Measurements from ENCODE around the gene OSBP2. TPM values are rescaled to one million over a fixed set of nuclear protein-coding genes. Genes with fewer than 3 reads are reported as not detected.

Gene OSBP2
- total and polyA plus RNA-seq, 10 of the 15 experiments (the other 5 are each of a cell fraction or from before 2014, with no cell fraction given) = 0.11 to 7.7 (median 3.6) TPM

- DNase-seq (ENCODE audit: low read depth, low spot score) = no peak
- ChIA-PET POLR2A (no interaction called here), RAD21 (ENCODE audit: unreplicated experiment) (interaction anchor here (1.0 kb wide), 1 partner anchor 10 kb away, joined by 3 read pairs; no protein-coding TSS in a partner anchor), SMC1A (ENCODE audit: uncharacterized antibody, unreplicated experiment) (no interaction called here), CTCF (interaction anchor here (1.0 kb wide), 1 partner anchor 134 kb away, joined by 3 read pairs; no protein-coding TSS in a partner anchor)
- no peaks in the 10 kb centered on the region for H3K27me3 ChIP-seq (replicated peaks in 1 of 2; ENCODE audit: control insufficient read depth in 2 of 2, insufficient read depth in 2 of 2, low read length in 1 of 2)
- no peak overlapping the region for H3K9ac ChIP-seq (ENCODE audit: control insufficient read depth, insufficient read depth, low read length)
- no peaks in the 10 kb centered on the region for H3K4me1 ChIP-seq (ENCODE audit: control insufficient read depth, insufficient read depth, low read length)
- no peaks in the 10 kb centered on the region for H3K36me3 ChIP-seq (ENCODE audit: control insufficient read depth in 2 of 2, insufficient read depth in 2 of 2, low read length in 1 of 2)
- ATAC-seq = no peak
- no peak overlapping the region for H3K27ac ChIP-seq (ENCODE audit: control insufficient read depth, insufficient read depth)
- H3K4me2 ChIP-seq (ENCODE audit: control insufficient read depth, insufficient read depth) = no peak overlapping the region
- H3K4me3 ChIP-seq = no peak overlapping the region
- FAIRE-seq = no peak
- H3K79me2 ChIP-seq (ENCODE audit: control insufficient read depth, insufficient read depth, low read length) = no peaks in the 10 kb centered on the region
- no peaks in the 10 kb centered on the region for H3K9me3 ChIP-seq (replicated peaks; ENCODE audit: control insufficient read depth, insufficient read depth, low read length)
- in situ Hi-C loops (cut with MboI) = no loop called here
- no TSS peak for BruUV-seq (replicated peaks)
- whole genome bisulfite sequencing (ENCODE audit: insufficient coverage, insufficient replicate concordance, low lambda C conversion rate, missing lambda C conversion rate) = 38% methylated on average over 1 of the region's 2 CpGs
- H4K20me1 ChIP-seq (ENCODE audit: control insufficient read depth, insufficient read depth) = no peaks in the 10 kb centered on the region
- intact Hi-C loops (cut with micrococcal nuclease; ENCODE audit: unreplicated experiment) = no loop called here
- H2AFZ ChIP-seq (ENCODE audit: control insufficient read depth, low read depth, low read length) = no peak overlapping the region
- no peak for TF ChIP-seq ATF7 (IDR thresholded peaks at IDR 0.05; ENCODE audit: low read depth)
- TF ChIP-seq STAT1 (conservative IDR thresholded peaks at IDR 0.05) = no peak
- no peak for TF ChIP-seq CREM (IDR thresholded peaks at IDR 0.05; ENCODE audit: low read depth)
- TF ChIP-seq BACH1 (IDR thresholded peaks at IDR 0.05; ENCODE audit: borderline replicate concordance) = no peak
- no peak for TF ChIP-seq SIX5 (IDR thresholded peaks at IDR 0.05; ENCODE audit: low read depth, low read length, severe bottlenecking)
- no peak for TF ChIP-seq FOXK2 (IDR thresholded peaks at IDR 0.05)
- no peak for TF ChIP-seq NKRF (conservative IDR thresholded peaks at IDR 0.05)
- no peak for TF ChIP-seq PAX8 (IDR thresholded peaks at IDR 0.05)
- TF ChIP-seq ZNF687 (IDR thresholded peaks at IDR 0.05) = no peak
- TF ChIP-seq ZNF384 (IDR thresholded peaks at IDR 0.05; ENCODE audit: borderline replicate concordance, low read depth, low read length) = no peak
- TF ChIP-seq SREBF2 (IDR thresholded peaks at IDR 0.05; ENCODE audit: low read length) = no peak
- TF ChIP-seq, protein P1, sequence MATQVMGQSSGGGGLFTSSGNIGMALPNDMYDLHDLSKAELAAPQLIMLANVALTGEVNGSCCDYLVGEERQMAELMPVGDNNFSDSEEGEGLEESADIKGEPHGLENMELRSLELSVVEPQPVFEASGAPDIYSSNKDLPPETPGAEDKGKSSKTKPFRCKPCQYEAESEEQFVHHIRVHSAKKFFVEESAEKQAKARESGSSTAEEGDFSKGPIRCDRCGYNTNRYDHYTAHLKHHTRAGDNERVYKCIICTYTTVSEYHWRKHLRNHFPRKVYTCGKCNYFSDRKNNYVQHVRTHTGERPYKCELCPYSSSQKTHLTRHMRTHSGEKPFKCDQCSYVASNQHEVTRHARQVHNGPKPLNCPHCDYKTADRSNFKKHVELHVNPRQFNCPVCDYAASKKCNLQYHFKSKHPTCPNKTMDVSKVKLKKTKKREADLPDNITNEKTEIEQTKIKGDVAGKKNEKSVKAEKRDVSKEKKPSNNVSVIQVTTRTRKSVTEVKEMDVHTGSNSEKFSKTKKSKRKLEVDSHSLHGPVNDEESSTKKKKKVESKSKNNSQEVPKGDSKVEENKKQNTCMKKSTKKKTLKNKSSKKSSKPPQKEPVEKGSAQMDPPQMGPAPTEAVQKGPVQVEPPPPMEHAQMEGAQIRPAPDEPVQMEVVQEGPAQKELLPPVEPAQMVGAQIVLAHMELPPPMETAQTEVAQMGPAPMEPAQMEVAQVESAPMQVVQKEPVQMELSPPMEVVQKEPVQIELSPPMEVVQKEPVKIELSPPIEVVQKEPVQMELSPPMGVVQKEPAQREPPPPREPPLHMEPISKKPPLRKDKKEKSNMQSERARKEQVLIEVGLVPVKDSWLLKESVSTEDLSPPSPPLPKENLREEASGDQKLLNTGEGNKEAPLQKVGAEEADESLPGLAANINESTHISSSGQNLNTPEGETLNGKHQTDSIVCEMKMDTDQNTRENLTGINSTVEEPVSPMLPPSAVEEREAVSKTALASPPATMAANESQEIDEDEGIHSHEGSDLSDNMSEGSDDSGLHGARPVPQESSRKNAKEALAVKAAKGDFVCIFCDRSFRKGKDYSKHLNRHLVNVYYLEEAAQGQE (IDR thresholded peaks at IDR 0.05; ENCODE audit: low read depth, low read length) = no peak
- no peak for TF ChIP-seq SMARCA5 (IDR thresholded peaks at IDR 0.05)
- no peak for TF ChIP-seq RCOR1 (conservative IDR thresholded peaks at IDR 0.05; ENCODE audit: low read depth, low read length)
- TF ChIP-seq, protein P2, sequence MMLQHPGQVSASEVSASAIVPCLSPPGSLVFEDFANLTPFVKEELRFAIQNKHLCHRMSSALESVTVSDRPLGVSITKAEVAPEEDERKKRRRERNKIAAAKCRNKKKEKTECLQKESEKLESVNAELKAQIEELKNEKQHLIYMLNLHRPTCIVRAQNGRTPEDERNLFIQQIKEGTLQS (IDR thresholded peaks at IDR 0.05; ENCODE audit: borderline replicate concordance, extremely low read depth, low read depth, low read length) = no peak
- TF ChIP-seq NFYB (IDR thresholded peaks at IDR 0.05; ENCODE audit: insufficient read depth, low read depth, low read length) = no peak
Observed at GRCh38 chr22:30785527-30785926, 90.9 kb downstream of the OSBP2 start.
